Measurements from ENCODE around the gene MBP. TPM values are rescaled to one million over a fixed set of nuclear protein-coding genes. Genes with fewer than 3 reads are reported as not detected.

The MBP gene
- total and polyA plus RNA-seq, 2 donors from 2014 or later, result 15.1 to 61.2 TPM

DNA sequence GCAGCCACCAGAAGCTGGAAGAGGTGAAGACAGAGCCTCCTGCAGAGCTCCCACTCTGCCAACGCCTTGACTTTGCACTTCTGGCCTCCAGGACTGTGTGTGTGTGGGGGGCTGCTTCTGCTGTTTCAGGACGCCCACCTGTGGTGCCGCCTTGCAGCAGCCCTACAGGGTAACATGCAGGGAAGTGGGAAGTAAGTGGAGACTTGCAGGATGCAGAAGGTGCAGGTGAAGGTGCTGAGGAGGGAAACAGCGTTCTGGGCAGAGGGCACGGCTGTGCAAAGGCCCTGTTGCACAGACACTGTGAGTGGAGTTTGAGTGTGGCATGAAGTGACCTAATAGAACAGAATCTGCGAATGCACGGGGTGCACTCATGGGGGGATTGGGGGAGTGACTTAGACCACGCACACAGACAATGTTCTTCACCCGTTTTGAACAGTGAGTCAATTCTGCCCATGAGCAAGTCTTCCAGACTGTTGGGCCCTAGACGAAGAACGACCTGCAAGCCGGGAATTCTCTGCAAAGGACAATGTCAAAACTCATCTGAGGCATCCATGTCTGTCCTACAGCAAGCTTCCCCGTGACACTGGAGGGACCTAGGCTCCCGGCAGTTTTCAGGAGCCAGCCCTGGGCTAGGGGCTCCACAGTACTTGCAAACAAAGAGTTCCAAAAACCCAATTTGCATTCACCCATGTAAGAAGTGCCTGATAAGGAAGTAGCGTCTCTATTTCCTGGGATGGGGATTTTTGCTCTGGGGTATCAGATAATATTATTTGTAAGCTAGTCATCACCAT is 19.0 kb downstream of the MBP start:
- peak overlapping the region in 1 of 3 donors; percentile 52 for H3K9ac ChIP-seq (ENCODE audit: low read length in 3 of 3)
- peak in 1 of 5 donors; percentile 29 for DNase-seq
- H3K4me3 ChIP-seq (ENCODE audit: low read length in 3 of 3), result no peak overlapping the region
- FAIRE-seq, result no peak
- peak overlapping the region; percentile 93 to 96 for H3K27ac ChIP-seq (ENCODE audit: low read depth in 2 of 2, low read length in 2 of 2)
- TF ChIP-seq, protein P1, sequence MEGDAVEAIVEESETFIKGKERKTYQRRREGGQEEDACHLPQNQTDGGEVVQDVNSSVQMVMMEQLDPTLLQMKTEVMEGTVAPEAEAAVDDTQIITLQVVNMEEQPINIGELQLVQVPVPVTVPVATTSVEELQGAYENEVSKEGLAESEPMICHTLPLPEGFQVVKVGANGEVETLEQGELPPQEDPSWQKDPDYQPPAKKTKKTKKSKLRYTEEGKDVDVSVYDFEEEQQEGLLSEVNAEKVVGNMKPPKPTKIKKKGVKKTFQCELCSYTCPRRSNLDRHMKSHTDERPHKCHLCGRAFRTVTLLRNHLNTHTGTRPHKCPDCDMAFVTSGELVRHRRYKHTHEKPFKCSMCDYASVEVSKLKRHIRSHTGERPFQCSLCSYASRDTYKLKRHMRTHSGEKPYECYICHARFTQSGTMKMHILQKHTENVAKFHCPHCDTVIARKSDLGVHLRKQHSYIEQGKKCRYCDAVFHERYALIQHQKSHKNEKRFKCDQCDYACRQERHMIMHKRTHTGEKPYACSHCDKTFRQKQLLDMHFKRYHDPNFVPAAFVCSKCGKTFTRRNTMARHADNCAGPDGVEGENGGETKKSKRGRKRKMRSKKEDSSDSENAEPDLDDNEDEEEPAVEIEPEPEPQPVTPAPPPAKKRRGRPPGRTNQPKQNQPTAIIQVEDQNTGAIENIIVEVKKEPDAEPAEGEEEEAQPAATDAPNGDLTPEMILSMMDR (IDR thresholded peaks at IDR 0.05; ENCODE audit: borderline replicate concordance, extremely low read depth, insufficient read depth), result no peak
- no peaks in the 10 kb centered on the region for H3K27me3 ChIP-seq (ENCODE audit: control insufficient read depth, insufficient read depth, low read length)
- intact Hi-C loops (cut with DNase I), result no loop called here
- H3K4me1 ChIP-seq (ENCODE audit: control insufficient read depth in 2 of 3, insufficient read depth in 2 of 3, low read depth in 1 of 3, low read length in 3 of 3), result peaks cover 1 to 36% (median 30%) of the 10 kb centered on the region in 3 donors
- H3K9me3 ChIP-seq (ENCODE audit: control insufficient read depth in 2 of 3, insufficient read depth in 1 of 3, low read length in 3 of 3), result no peaks in the 10 kb centered on the region
- H3K36me3 ChIP-seq (ENCODE audit: control insufficient read depth in 2 of 3, insufficient read depth in 3 of 3, low read length in 3 of 3), result no peaks in the 10 kb centered on the region

DNA sequence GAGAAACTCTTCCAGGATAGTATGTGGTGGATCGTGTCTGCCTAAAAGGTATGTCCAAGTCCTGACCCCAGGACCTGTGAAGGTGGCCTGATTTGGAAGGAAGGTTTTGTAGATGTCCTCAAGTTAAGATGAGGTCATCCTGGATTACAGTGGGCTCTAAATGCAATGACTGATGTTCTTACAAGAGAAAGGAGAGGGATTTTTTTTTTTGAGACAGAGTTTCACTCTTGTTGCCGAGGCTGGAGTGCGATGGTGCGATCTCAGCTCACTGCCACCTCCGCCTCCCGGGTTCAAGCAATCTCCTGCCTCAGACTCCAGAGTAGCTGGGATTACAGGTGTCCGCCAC is 19.9 kb downstream of the MBP start:
- Histone ChIP-seq H3K36me3 (ENCODE audit: control insufficient read depth in 2 of 3, insufficient read depth in 3 of 3, low read length in 3 of 3) (no peaks in the 10 kb centered on the region), H3K9me3 (ENCODE audit: control insufficient read depth in 2 of 3, insufficient read depth in 1 of 3, low read length in 3 of 3) (no peaks in the 10 kb centered on the region), H3K27ac (ENCODE audit: low read depth in 2 of 2, low read length in 2 of 2) (no peak overlapping the region), H3K4me3 (ENCODE audit: low read length in 3 of 3) (no peak overlapping the region), H3K9ac (ENCODE audit: low read length in 3 of 3) (no peak overlapping the region), H3K4me1 (ENCODE audit: control insufficient read depth in 2 of 3, insufficient read depth in 2 of 3, low read depth in 1 of 3, low read length in 3 of 3) (peaks cover 3 to 40% (median 30%) of the 10 kb centered on the region in 3 donors), H3K27me3 (ENCODE audit: control insufficient read depth, insufficient read depth, low read length) (no peaks in the 10 kb centered on the region)
- DNase-seq (peak in 1 of 5 donors; percentile 15), FAIRE-seq (no peak)
- intact Hi-C loops (cut with DNase I), result no loop called here
- TF ChIP-seq, protein P1 (IDR thresholded peaks at IDR 0.05; ENCODE audit: borderline replicate concordance, extremely low read depth, insufficient read depth), result no peak

DNA sequence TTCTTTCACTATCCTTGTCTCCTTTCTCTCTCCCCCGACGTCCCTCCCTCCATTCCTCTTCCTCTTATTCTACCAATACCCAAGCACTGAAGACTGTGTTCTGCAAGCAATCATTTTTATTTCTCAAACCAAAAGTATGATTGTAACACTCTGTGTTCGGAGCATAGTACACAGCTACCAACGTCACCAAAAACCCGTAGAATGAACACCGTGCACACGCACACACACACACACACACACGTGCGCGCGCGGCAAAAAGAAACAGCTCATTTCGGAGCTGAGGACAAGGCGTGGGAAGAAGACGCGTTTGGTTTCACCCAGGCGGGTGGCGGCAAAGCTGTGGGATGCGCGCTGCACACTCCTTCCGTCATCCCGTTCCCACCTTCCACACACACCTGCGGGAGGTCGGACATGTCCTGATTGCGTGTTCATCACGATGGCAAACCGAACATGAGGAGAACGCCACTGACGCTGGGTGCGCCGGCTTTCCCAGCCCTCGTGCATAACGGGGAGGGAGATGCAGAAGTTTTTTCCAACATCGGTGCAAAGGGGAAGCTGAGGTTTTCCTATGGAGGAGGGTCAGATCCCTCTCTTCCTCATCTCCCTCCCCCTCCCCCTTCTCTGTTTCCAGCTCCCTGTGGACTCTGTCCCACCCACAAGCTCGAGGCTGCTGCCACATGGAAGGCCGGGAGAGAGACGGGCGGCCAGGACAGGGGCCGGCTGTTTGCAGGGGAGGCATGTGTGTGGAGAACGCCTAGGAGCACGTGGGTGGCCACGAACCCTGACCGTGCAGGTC is 20.4 kb downstream of the MBP start:
- Histone ChIP-seq H3K27me3 (ENCODE audit: control insufficient read depth, insufficient read depth, low read length) (no peaks in the 10 kb centered on the region), H3K9me3 (ENCODE audit: control insufficient read depth in 2 of 3, insufficient read depth in 1 of 3, low read length in 3 of 3) (no peaks in the 10 kb centered on the region), H3K27ac (ENCODE audit: low read depth in 2 of 2, low read length in 2 of 2) (peak overlapping the region in 1 of 2 donors; percentile 49), H3K4me1 (ENCODE audit: control insufficient read depth in 2 of 3, insufficient read depth in 2 of 3, low read depth in 1 of 3, low read length in 3 of 3) (peaks cover 8 to 44% (median 35%) of the 10 kb centered on the region in 3 donors), H3K9ac (ENCODE audit: low read length in 3 of 3) (no peak overlapping the region), H3K36me3 (ENCODE audit: control insufficient read depth in 2 of 3, insufficient read depth in 3 of 3, low read length in 3 of 3) (no peaks in the 10 kb centered on the region), H3K4me3 (ENCODE audit: low read length in 3 of 3) (no peak overlapping the region)
- no peak for FAIRE-seq
- DNase-seq, result peak in 2 of 5 donors; percentile 48 to 74
- intact Hi-C loops (cut with DNase I), result no loop called here
- TF ChIP-seq, protein P1 (IDR thresholded peaks at IDR 0.05; ENCODE audit: borderline replicate concordance, extremely low read depth, insufficient read depth), result no peak
